HFFc6 (cell line): ENCODE measurements around the gene CDC27. TPM values are rescaled to one million over a fixed set of nuclear protein-coding genes. Genes with fewer than 3 reads are reported as not detected.
"Not testable (repeated sequence)": the region's sequence is repeated elsewhere in the genome, so short reads cannot be mapped to it uniquely, and the experiment has no call there.

Experiments used
- DNase-seq: peaks from one replicate; pipeline ENCODE4 v3.0.0-alpha.2; 2018
- H3K27ac Mint-ChIP-seq: 2 replicates; pipeline ENCODE4 v1.8.0; 2020; ENCODE audit warnings: mild to moderate bottlenecking, mixed read lengths
- H3K27me3 Mint-ChIP-seq: 2 replicates; pipeline ENCODE4 v1.8.0; 2021; ENCODE audit warnings: mild to moderate bottlenecking, moderate library complexity, mixed read lengths; ENCODE audit not compliant: insufficient read depth
- H3K36me3 Mint-ChIP-seq: 2 replicates; pipeline ENCODE4 v1.8.0; 2021; ENCODE audit warnings: low read depth, mixed read lengths
- H3K4me1 Mint-ChIP-seq: 2 replicates; pipeline ENCODE4 v1.8.0; 2020; ENCODE audit warnings: low read depth, mixed read lengths
- H3K4me3 Mint-ChIP-seq: 2 replicates; pipeline ENCODE4 v1.8.0; 2020; ENCODE audit warnings: mild to moderate bottlenecking, moderate library complexity, mixed read lengths
- H3K9me3 Mint-ChIP-seq: 2 replicates; pipeline ENCODE4 v1.8.0; 2020; ENCODE audit warnings: mild to moderate bottlenecking, mixed read lengths
- total RNA-seq, 6 experiments: library from RNA; stranded (reverse); fragmentation: NEBNext Ultra II Directional; extraction: Animal tissue kit (Norgen Biotek cat#: 25700); gene quantifications; 2 replicates in 1 of 6; 3 replicates in 5 of 6; pipeline ENCODE4 v1.2.3, GENCODE V29; 2021
- TF ChIP-seq, protein P1 (sequence below): fragments of 200-600 bp; sonication (generic); IDR thresholded peaks from 2 replicates; pipeline ENCODE4 v1.5.0; 2021; ENCODE audit warnings: antibody characterized with exemption, mild to moderate bottlenecking

Gene CDC27
- total RNA-seq, 6 experiments from 2014 or later = 144 to 202 (median 170) TPM

- H3K4me1 Mint-ChIP-seq = peaks cover 39% of the 10 kb centered on the region
- no peaks in the 10 kb centered on the region for H3K27me3 Mint-ChIP-seq
- DNase-seq = peak; percentile 84
- H3K36me3 Mint-ChIP-seq = peaks cover 24% of the 10 kb centered on the region
- H3K9me3 Mint-ChIP-seq = no peaks in the 10 kb centered on the region
- H3K27ac Mint-ChIP-seq = peak overlapping the region; percentile 79
- H3K4me3 Mint-ChIP-seq = peak overlapping the region; percentile 58
- TF ChIP-seq, protein P1, sequence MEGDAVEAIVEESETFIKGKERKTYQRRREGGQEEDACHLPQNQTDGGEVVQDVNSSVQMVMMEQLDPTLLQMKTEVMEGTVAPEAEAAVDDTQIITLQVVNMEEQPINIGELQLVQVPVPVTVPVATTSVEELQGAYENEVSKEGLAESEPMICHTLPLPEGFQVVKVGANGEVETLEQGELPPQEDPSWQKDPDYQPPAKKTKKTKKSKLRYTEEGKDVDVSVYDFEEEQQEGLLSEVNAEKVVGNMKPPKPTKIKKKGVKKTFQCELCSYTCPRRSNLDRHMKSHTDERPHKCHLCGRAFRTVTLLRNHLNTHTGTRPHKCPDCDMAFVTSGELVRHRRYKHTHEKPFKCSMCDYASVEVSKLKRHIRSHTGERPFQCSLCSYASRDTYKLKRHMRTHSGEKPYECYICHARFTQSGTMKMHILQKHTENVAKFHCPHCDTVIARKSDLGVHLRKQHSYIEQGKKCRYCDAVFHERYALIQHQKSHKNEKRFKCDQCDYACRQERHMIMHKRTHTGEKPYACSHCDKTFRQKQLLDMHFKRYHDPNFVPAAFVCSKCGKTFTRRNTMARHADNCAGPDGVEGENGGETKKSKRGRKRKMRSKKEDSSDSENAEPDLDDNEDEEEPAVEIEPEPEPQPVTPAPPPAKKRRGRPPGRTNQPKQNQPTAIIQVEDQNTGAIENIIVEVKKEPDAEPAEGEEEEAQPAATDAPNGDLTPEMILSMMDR = no peak
Observed at GRCh38 chr17:47120521-47121095, 68.5 kb downstream of the CDC27 start.

DNA sequence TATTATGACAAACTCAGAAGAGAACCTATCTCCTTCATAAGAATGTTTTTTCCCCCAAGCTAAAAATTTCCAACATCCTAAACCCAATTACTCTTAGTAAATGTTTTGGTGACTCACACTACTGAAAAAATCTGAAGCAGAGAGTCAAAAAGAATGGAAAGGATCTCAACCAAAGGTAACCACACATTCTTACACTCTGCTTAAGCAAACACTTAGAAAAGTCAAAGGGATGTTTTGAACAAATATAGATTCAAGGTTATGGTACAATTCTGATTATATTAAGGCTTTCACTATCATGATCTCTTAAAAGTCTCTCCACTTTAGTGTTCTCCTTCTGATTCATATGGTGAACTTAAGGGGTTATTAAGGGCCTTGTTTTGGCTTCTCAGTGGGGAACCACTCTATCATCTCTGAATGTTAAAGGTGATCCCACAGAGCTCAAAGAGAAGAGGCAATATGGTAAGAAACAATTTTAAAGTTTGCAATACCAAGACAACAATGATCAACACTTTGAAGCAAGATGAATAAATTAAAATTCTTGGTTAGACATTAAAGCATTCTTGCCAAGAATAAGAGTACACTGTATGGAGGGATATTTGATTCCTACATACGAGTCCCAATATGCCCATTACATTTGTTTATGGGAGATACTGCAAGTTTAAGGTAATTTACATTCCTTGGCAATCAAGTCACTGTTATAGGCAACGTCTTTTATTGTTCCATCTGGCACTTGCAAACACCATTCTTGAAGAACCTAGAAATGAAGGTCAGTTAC, 69.2 kb downstream of the CDC27 start:
- peak; percentile 67 for DNase-seq
- Mint-ChIP-seq H3K9me3 (no peaks in the 10 kb centered on the region), H3K36me3 (peaks cover 23% of the 10 kb centered on the region), H3K27ac (peak overlapping the region; percentile 79), H3K4me1 (peaks cover 39% of the 10 kb centered on the region), H3K4me3 (peak overlapping the region; percentile 58), H3K27me3 (no peaks in the 10 kb centered on the region)
- TF ChIP-seq, protein P1 = no peak

GRCh38 chr17:47117386-47117785, 71.7 kb downstream of the CDC27 start:
- Mint-ChIP-seq H3K36me3 (peaks cover 22% of the 10 kb centered on the region), H3K9me3 (no peaks in the 10 kb centered on the region), H3K27ac (no peak overlapping the region), H3K4me1 (peaks cover 32% of the 10 kb centered on the region), H3K27me3 (no peaks in the 10 kb centered on the region), H3K4me3 (no peak overlapping the region)
- DNase-seq = no peak
- TF ChIP-seq, protein P1 = no peak

DNA sequence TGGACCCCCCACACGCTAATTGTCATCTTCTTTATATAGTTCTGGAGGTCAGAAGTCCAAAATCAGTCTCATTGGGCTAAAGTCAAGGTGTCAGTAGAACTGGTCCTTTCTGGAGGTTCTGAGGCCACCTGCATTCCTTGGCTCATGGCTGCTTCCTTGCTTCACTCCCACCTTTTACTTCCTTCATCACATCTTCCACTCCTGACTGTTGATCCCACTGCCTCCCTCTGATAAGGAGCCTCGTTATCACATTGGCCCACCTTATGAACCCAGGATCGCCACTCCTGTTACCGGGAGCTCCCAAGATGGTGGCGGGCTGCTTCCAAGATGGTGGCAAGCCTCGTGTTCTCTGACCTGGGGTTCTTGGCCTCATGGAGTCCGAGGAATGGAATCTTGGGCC, 83.0 kb downstream of the CDC27 start:
- peaks cover 4% of the 10 kb centered on the region for H3K27me3 Mint-ChIP-seq
- no peaks in the 10 kb centered on the region for H3K36me3 Mint-ChIP-seq
- DNase-seq = no peak
- TF ChIP-seq, protein P1 = no peak
- no peaks in the 10 kb centered on the region for H3K9me3 Mint-ChIP-seq
- H3K4me1 Mint-ChIP-seq = peaks cover 6% of the 10 kb centered on the region; the same call in 1 of the 2 replicates
- no peak overlapping the region for H3K4me3 Mint-ChIP-seq
- H3K27ac Mint-ChIP-seq = no peak overlapping the region

DNA sequence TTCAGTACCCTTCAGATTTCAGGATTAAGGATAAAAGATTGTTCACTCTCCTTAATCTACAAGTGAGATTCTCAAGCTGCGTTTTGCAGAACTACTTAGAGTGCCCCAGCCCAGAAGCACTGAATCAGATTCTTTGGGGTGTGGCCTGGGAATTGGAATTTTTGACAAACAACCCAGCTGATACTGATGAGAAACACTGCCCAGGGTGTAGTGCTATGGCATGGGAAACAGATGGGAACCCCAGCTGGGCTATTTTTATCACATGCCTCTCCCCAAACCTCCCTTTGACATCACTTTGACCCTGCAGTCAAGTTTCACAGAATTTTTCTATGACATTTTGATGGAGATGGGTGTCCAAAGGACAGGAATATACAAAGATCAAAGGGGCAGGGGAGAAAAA, 83.8 kb downstream of the CDC27 start:
- H3K4me3 Mint-ChIP-seq, H3K36me3 Mint-ChIP-seq, H3K4me1 Mint-ChIP-seq, H3K9me3 Mint-ChIP-seq, DNase-seq, H3K27me3 Mint-ChIP-seq, H3K27ac Mint-ChIP-seq: not testable (repeated sequence)

- H3K27ac Mint-ChIP-seq = no peak overlapping the region
- no peak overlapping the region for H3K4me3 Mint-ChIP-seq
- H3K4me1 Mint-ChIP-seq = peaks cover 21% of the 10 kb centered on the region
- peaks cover 4% of the 10 kb centered on the region for H3K36me3 Mint-ChIP-seq
- H3K9me3 Mint-ChIP-seq = no peaks in the 10 kb centered on the region
- H3K27me3 Mint-ChIP-seq = peaks cover 8% of the 10 kb centered on the region
- TF ChIP-seq, protein P1 = no peak
- no peak for DNase-seq
Observed at GRCh38 chr17:47102914-47103313, 86.2 kb downstream of the CDC27 start.
